ENCODE results near the gene YIF1A. TPM values are rescaled to one million over a fixed set of nuclear protein-coding genes. Genes with fewer than 3 reads are reported as not detected.
"Not testable (repeated sequence)": the region's sequence is repeated elsewhere in the genome, so short reads cannot be mapped to it uniquely, and the experiment has no call there.

Gene YIF1A
- total RNA-seq, 4 donors from 2014 or later: 57.7 to 92.5 (median 85.4) TPM

- Histone ChIP-seq H3K4me1 (peaks cover 41 to 71% (median 64%) of the 10 kb centered on the region in 4 donors), H3K27me3 (peaks cover 0 to 8% (median 0%) of the 10 kb centered on the region in 4 donors), H3K36me3 (no peaks in the 10 kb centered on the region), H3K27ac (replicated peaks in 1 of 4) (peak overlapping the region; percentile 83 to 95 (median 89)), H3K4me3 (peak overlapping the region; percentile 59 to 75 (median 62)), H3K9me3 (no peaks in the 10 kb centered on the region)
- no peak for DNase-seq (ENCODE audit: extremely low spot score)
- intact Hi-C loops (cut with DNase I): loop anchor here (5.0 kb wide), 1 partner anchor 74 kb away; no protein-coding TSS in a partner anchor
- 40% methylated on average over 19 of the region's 38 CpGs for WGBS
- TF ChIP-seq POLR2A (IDR thresholded peaks at IDR 0.05; ENCODE audit: low read depth) (no peak), CTCF (IDR thresholded peaks at IDR 0.05) (no peak), POLR2AphosphoS5 (IDR thresholded peaks at IDR 0.05) (no peak), EP300 (IDR thresholded peaks at IDR 0.05) (no peak)
Measured at GRCh38 chr11:66313321-66314185, 24.6 kb upstream of the YIF1A start.

- intact Hi-C loops (cut with DNase I): loop anchor here (5.0 kb wide), 1 partner anchor 75 kb away; no protein-coding TSS in a partner anchor
- TF ChIP-seq POLR2AphosphoS5 (IDR thresholded peaks at IDR 0.05) (peak; percentile 74 to 85), POLR2A (IDR thresholded peaks at IDR 0.05; ENCODE audit: low read depth) (no peak)
- Histone ChIP-seq H3K27me3 (peaks cover 0 to 8% (median 0%) of the 10 kb centered on the region in 4 donors), H3K27ac (replicated peaks in 1 of 4) (peak overlapping the region; percentile 83 to 95 (median 89)), H3K4me3 (peak overlapping the region; percentile 59 to 75 (median 62)), H3K9me3 (no peaks in the 10 kb centered on the region), H3K36me3 (no peaks in the 10 kb centered on the region), H3K4me1 (peaks cover 35 to 63% (median 56%) of the 10 kb centered on the region in 4 donors)
- WGBS: 7% methylated on average over 19 of the region's 52 CpGs
- peak; percentile 100 for DNase-seq (ENCODE audit: extremely low spot score)
Measured at GRCh38 chr11:66312549-66313320, 23.8 kb upstream of the YIF1A start.

GRCh38 chr11:66311965-66312548, 23.1 kb upstream of the YIF1A start:
- 0% methylated on average over 28 of the region's 44 CpGs for WGBS

GRCh38 chr11:66311470-66311964, 22.6 kb upstream of the YIF1A start:
- intact Hi-C loops (cut with DNase I): loop anchor here (2.0 to 5.0 kb wide), 2 partner anchors 17 to 76 kb away; no protein-coding TSS in a partner anchor
- no peak for DNase-seq (ENCODE audit: extremely low spot score)
- H3K9me3 ChIP-seq: no peaks in the 10 kb centered on the region
- H3K36me3 ChIP-seq: no peaks in the 10 kb centered on the region
- peak overlapping the region; percentile 59 to 75 (median 62) for H3K4me3 ChIP-seq
- 30% methylated on average over 24 of the region's 26 CpGs for WGBS
- H3K27ac ChIP-seq (replicated peaks in 1 of 4): peak overlapping the region; percentile 83 to 95 (median 89)
- peaks cover 0 to 3% (median 0%) of the 10 kb centered on the region in 4 donors for H3K27me3 ChIP-seq
- H3K4me1 ChIP-seq: peaks cover 24 to 51% (median 44%) of the 10 kb centered on the region in 4 donors
- TF ChIP-seq EP300 (IDR thresholded peaks at IDR 0.05) (no peak), CTCF (IDR thresholded peaks at IDR 0.05) (peak in 1 of 3 experiments; percentile 94), POLR2AphosphoS5 (IDR thresholded peaks at IDR 0.05) (no peak), POLR2A (IDR thresholded peaks at IDR 0.05; ENCODE audit: low read depth) (no peak)

More at GRCh38 chr11:66311965-66312548, 23.1 kb upstream of the YIF1A start:
- peak; percentile 97 for DNase-seq (ENCODE audit: extremely low spot score)
- Histone ChIP-seq H3K27me3 (peaks cover 0 to 8% (median 0%) of the 10 kb centered on the region in 4 donors), H3K9me3 (no peaks in the 10 kb centered on the region), H3K4me1 (peaks cover 28 to 56% (median 49%) of the 10 kb centered on the region in 4 donors), H3K27ac (replicated peaks in 1 of 4) (peak overlapping the region; percentile 83 to 95 (median 89)), H3K36me3 (no peaks in the 10 kb centered on the region), H3K4me3 (peak overlapping the region; percentile 59 to 75 (median 62))
- intact Hi-C loops (cut with DNase I): loop anchor here (2.0 to 5.0 kb wide), 2 partner anchors 17 to 75 kb away; no protein-coding TSS in a partner anchor
- TF ChIP-seq CTCF (IDR thresholded peaks at IDR 0.05) (peak in 2 of 3 experiments; percentile 94 to 99), POLR2AphosphoS5 (IDR thresholded peaks at IDR 0.05) (peak; percentile 38 to 69), POLR2A (IDR thresholded peaks at IDR 0.05; ENCODE audit: low read depth) (no peak), EP300 (IDR thresholded peaks at IDR 0.05) (no peak)

- Histone ChIP-seq H3K27ac (replicated peaks in 1 of 4) (peak overlapping the region in 3 of 4 donors; percentile 83 to 95 (median 89)), H3K4me1 (peaks cover 19 to 45% (median 38%) of the 10 kb centered on the region in 4 donors)
- H3K9me3 ChIP-seq; H3K4me3 ChIP-seq; DNase-seq (ENCODE audit: extremely low spot score); H3K36me3 ChIP-seq; H3K27me3 ChIP-seq: not testable (repeated sequence)
- WGBS: 86% methylated on average over 18 of the region's 18 CpGs
- intact Hi-C loops (cut with DNase I): loop anchor here (2.0 to 5.0 kb wide), 2 partner anchors 18 to 76 kb away; no protein-coding TSS in a partner anchor
Measured at GRCh38 chr11:66310803-66311440, 22.0 kb upstream of the YIF1A start.

Data from esophagus muscularis mucosa (tissue), 4 donors.